Measurements from ENCODE around the gene RBFOX2.

RBFOX2 gene

GRCh38 chr22:35893698-35894097 is 134.9 kb downstream of the RBFOX2 start:
- no peak for DNase-seq

- no peak for DNase-seq
These were observed 136.4 kb downstream of the RBFOX2 start for GRCh38 chr22:35892192-35892591.

- DNase-seq: no peak
These were observed 137.2 kb downstream of the RBFOX2 start for GRCh38 chr22:35891442-35891841.

GRCh38 chr22:35889071-35889470 is 139.6 kb downstream of the RBFOX2 start:
- no peak for DNase-seq

GRCh38 chr22:35888181-35888870 is 140.3 kb downstream of the RBFOX2 start:
- DNase-seq: no peak

GRCh38 chr22:35887296-35887875 is 141.2 kb downstream of the RBFOX2 start:
- DNase-seq: no peak

GRCh38 chr22:35886309-35886708 is 142.3 kb downstream of the RBFOX2 start:
- DNase-seq: no peak

GRCh38 chr22:35884529-35884928 is 144.1 kb downstream of the RBFOX2 start:
- no peak for DNase-seq

GRCh38 chr22:35883031-35883620 is 145.5 kb downstream of the RBFOX2 start:
- no peak for DNase-seq

GRCh38 chr22:35882211-35883030 is 146.2 kb downstream of the RBFOX2 start:
- no peak for DNase-seq

GRCh38 chr22:35879351-35879750 is 149.3 kb downstream of the RBFOX2 start:
- DNase-seq: no peak

GRCh38 chr22:35873426-35873825 is 155.2 kb downstream of the RBFOX2 start:
- DNase-seq: no peak

- DNase-seq: no peak
These were observed 156.2 kb downstream of the RBFOX2 start for GRCh38 chr22:35872451-35872850.

- DNase-seq: no peak
These were observed 157.9 kb downstream of the RBFOX2 start for GRCh38 chr22:35870517-35871293.

- DNase-seq: no peak
These were observed 159.7 kb downstream of the RBFOX2 start for GRCh38 chr22:35868938-35869337.

GRCh38 chr22:35866651-35867050 is 162.0 kb downstream of the RBFOX2 start:
- DNase-seq: no peak

- DNase-seq: no peak
These were observed 164.0 kb downstream of the RBFOX2 start for GRCh38 chr22:35864545-35865165.

GRCh38 chr22:35863432-35863831 is 165.2 kb downstream of the RBFOX2 start:
- peak; percentile 1 for DNase-seq

GRCh38 chr22:35862697-35863096 is 165.9 kb downstream of the RBFOX2 start:
- no peak for DNase-seq

GRCh38 chr22:35861451-35861850 is 167.2 kb downstream of the RBFOX2 start:
- DNase-seq: no peak

GRCh38 chr22:35860837-35861236 is 167.8 kb downstream of the RBFOX2 start:
- no peak for DNase-seq

GRCh38 chr22:35860087-35860733 is 168.4 kb downstream of the RBFOX2 start:
- DNase-seq: no peak

All from NCI-H187 treated with DMSO at 0.1 percent for 48 hours (cell line).